MV-4-11 (cell line): Measurements from ENCODE around the gene CBLB.
"Not testable (repeated sequence)": the region's sequence is repeated elsewhere in the genome, so short reads cannot be mapped to it uniquely, and the experiment has no call there.

Source experiments
- DNase-seq: peaks from one replicate; lab custom pipeline; 2025; lab: John Stamatoyannopoulos, UW

CBLB gene

GRCh38 chr3:105786241-105786640, 82.6 kb downstream of the CBLB start:
- DNase-seq = no peak

GRCh38 chr3:105785803-105786202, 83.0 kb downstream of the CBLB start:
- DNase-seq = no peak

GRCh38 chr3:105783631-105784030, 85.2 kb downstream of the CBLB start:
- DNase-seq = no peak

- DNase-seq = no peak
Measured at GRCh38 chr3:105781871-105782270, 86.9 kb downstream of the CBLB start.

- DNase-seq = no peak
Measured at GRCh38 chr3:105780107-105780506, 88.7 kb downstream of the CBLB start.

- DNase-seq = no peak
Measured at GRCh38 chr3:105775368-105775767, 93.4 kb downstream of the CBLB start.

- no peak for DNase-seq
Measured at GRCh38 chr3:105774444-105775180, 94.2 kb downstream of the CBLB start.

- DNase-seq = no peak
Measured at GRCh38 chr3:105773291-105773690, 95.5 kb downstream of the CBLB start.

- no peak for DNase-seq
Measured at GRCh38 chr3:105772635-105773034, 96.2 kb downstream of the CBLB start.

GRCh38 chr3:105771392-105771791, 97.4 kb downstream of the CBLB start:
- DNase-seq = peak; percentile 38

- DNase-seq = no peak
Measured at GRCh38 chr3:105770410-105770809, 98.4 kb downstream of the CBLB start.

- no peak for DNase-seq
Measured at GRCh38 chr3:105767776-105768175, 101.0 kb downstream of the CBLB start.

- DNase-seq = no peak
Measured at GRCh38 chr3:105767216-105767615, 101.6 kb downstream of the CBLB start.

- DNase-seq = peak; percentile 11
Measured at GRCh38 chr3:105765308-105765639, 103.5 kb downstream of the CBLB start.

GRCh38 chr3:105764378-105765307, 104.2 kb downstream of the CBLB start:
- peak; percentile 85 for DNase-seq

- DNase-seq = no peak
Measured at GRCh38 chr3:105763659-105764036, 105.2 kb downstream of the CBLB start.

- no peak for DNase-seq
Measured at GRCh38 chr3:105762749-105763658, 105.8 kb downstream of the CBLB start.

- not testable (repeated sequence) for DNase-seq
Measured at GRCh38 chr3:105762214-105762613, 106.6 kb downstream of the CBLB start.

- no peak for DNase-seq
Measured at GRCh38 chr3:105759442-105760078, 109.3 kb downstream of the CBLB start.

- no peak for DNase-seq
Measured at GRCh38 chr3:105758451-105758850, 110.4 kb downstream of the CBLB start.

- DNase-seq = no peak
Measured at GRCh38 chr3:105755121-105755886, 113.5 kb downstream of the CBLB start.
